Activated CD8-positive, alpha-beta memory T cell treated with anti-CD3 and anti-CD28 coated beads, Interleukin-2, amount 10 ng/mL, durations not matched to agents 7 days and 5 days (primary cell): ENCODE data around the gene RASA4B. TPM values are rescaled to one million over a fixed set of nuclear protein-coding genes. Genes with fewer than 3 reads are reported as not detected.
"Not testable (repeated sequence)": the region's sequence is repeated elsewhere in the genome, so short reads cannot be mapped to it uniquely, and the experiment has no call there.

Experiments
- ATAC-seq: fragments of 150-1000 bp; cut with Tn5 transposase; one replicate; pipeline ENCODE4 v1.10.0; 2021; ENCODE audit warnings: moderate library complexity
- CTCF ChIA-PET: fragments of 350-600 bp; sonication (Branson Sonifier 250); formaldehyde crosslinking; loops from one replicate; lab custom pipeline; 2021; ENCODE audit warnings: antibody characterized with exemption; lab: Charles Lee
- DNase-seq: peaks from one replicate; pipeline ENCODE4 v3.0.0-alpha.2; 2020
- H3K27ac Mint-ChIP-seq: one replicate; pipeline ENCODE4 v1.8.0; 2021; ENCODE audit warnings: mild to moderate bottlenecking, mixed read lengths
- H3K27me3 Mint-ChIP-seq: one replicate; pipeline ENCODE4 v1.8.0; 2021; ENCODE audit warnings: mixed read lengths
- H3K36me3 Mint-ChIP-seq: one replicate; pipeline ENCODE4 v1.8.0; 2021; ENCODE audit warnings: mild to moderate bottlenecking, mixed read lengths
- H3K4me1 Mint-ChIP-seq: one replicate; pipeline ENCODE4 v1.8.0; 2021; ENCODE audit warnings: mixed read lengths
- H3K4me3 Mint-ChIP-seq: one replicate; pipeline ENCODE4 v1.8.0; 2021; ENCODE audit warnings: mild to moderate bottlenecking, moderate library complexity, mixed read lengths
- H3K9me3 Mint-ChIP-seq: one replicate; pipeline ENCODE4 v1.8.0; 2022; ENCODE audit warnings: low read depth, mixed read lengths
- total RNA-seq, 2 experiments: library from RNA; stranded (reverse); gene quantifications; one replicate each; pipeline ENCODE4 v1.2.3, GENCODE V29; 2021

Gene RASA4B
- 10 to 100 TPM; 14.8 to 16.7 TPM for total RNA-seq

DNA sequence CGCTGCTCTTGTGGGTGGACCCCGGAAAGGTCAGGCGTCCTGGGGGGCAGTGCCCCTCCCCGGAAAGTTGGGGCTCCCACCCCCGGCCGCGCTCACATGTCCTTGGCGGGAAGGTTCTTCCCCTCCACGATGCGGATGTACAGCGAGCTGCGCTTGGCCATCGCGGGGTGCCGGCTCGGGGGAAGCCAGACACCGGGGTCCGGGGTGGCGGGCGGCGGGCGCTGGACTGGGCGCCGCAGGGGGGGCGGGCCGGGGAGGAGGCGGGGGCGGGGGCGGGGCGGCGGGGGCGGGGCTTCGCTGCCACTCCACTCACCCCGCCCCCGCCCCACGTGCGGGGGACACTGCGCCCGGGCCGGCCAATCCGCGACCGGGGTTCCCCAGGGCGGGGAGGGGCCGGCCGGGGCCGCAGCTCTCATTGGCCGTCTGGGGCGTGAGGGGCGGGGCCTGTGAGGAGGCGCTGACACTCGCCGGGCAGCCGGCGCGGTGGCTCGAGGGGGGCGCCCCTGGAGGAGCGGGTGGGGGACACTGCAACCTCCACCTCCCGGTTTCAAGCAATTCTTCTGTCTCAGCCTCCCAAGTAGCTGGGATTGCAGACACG lies at the start of gene RASA4B:
TSS of gene RASA4B (minus strand) at position 228 of the 598 bp plus-strand sequence. CDS start at position 161, 67 bp downstream.
- not testable (repeated sequence) for H3K27me3 Mint-ChIP-seq, H3K27ac Mint-ChIP-seq

DNA sequence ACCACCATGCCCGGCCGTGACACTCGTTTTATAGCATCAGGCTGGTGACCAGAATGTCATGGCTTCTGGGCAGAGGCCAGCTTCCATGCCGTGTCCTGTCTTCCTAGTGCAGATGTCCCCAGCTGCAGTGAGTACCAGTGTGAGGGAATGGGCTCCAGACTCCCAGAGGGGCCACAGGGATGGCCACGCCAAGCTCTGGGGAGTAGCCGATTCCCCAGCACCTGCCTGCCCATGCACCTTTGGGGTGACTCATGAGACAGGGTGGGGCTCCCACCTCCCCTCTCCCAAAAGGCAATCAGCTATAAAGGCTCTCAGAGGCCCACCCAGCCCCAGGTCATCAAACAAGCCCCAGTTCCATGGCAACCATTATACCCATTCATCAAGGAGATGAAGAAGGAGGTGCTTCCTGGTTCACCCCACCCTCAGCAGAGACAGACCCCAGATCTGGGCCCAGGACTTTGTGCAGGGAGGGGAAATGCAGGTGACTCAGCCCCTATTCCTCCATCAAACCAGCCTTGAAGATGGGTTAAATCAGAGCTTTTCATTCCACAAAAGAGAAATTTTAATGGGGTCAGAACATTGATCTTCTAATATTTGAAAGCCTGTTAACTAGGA lies 33.3 kb upstream of the RASA4B start, which contains the start of gene SPDYE2:
TSS of gene SPDYE2 (plus strand) at position 419 of the 615 bp plus-strand sequence. CDS start 2,030 bp downstream, outside the sequence.
- not testable (repeated sequence) for DNase-seq, H3K36me3 Mint-ChIP-seq, H3K4me3 Mint-ChIP-seq

More for the DNA sequence above, at the start of gene RASA4B:
- H3K4me1 Mint-ChIP-seq, H3K9me3 Mint-ChIP-seq, DNase-seq, H3K4me3 Mint-ChIP-seq, H3K36me3 Mint-ChIP-seq, CTCF ChIA-PET: not testable (repeated sequence)
- peak; percentile 100 for ATAC-seq

GRCh38 chr7:102546353-102546752 lies 28.8 kb upstream of the RASA4B start:
- H3K36me3 Mint-ChIP-seq, H3K27me3 Mint-ChIP-seq, H3K27ac Mint-ChIP-seq, H3K4me1 Mint-ChIP-seq, ATAC-seq, CTCF ChIA-PET, H3K4me3 Mint-ChIP-seq, DNase-seq, H3K9me3 Mint-ChIP-seq: not testable (repeated sequence)

More for the DNA sequence above, 33.3 kb upstream of the RASA4B start, which contains the start of gene SPDYE2:
- CTCF ChIA-PET, H3K27ac Mint-ChIP-seq, H3K9me3 Mint-ChIP-seq, H3K27me3 Mint-ChIP-seq, ATAC-seq, H3K4me1 Mint-ChIP-seq: not testable (repeated sequence)

GRCh38 chr7:102545288-102545687 lies 27.7 kb upstream of the RASA4B start:
- H3K4me1 Mint-ChIP-seq, H3K27me3 Mint-ChIP-seq, H3K9me3 Mint-ChIP-seq, DNase-seq, H3K36me3 Mint-ChIP-seq, ATAC-seq, H3K4me3 Mint-ChIP-seq, H3K27ac Mint-ChIP-seq, CTCF ChIA-PET: not testable (repeated sequence)

GRCh38 chr7:102544372-102544771 lies 26.8 kb upstream of the RASA4B start:
- CTCF ChIA-PET, H3K27ac Mint-ChIP-seq, H3K9me3 Mint-ChIP-seq, H3K27me3 Mint-ChIP-seq, DNase-seq, H3K36me3 Mint-ChIP-seq, ATAC-seq, H3K4me3 Mint-ChIP-seq, H3K4me1 Mint-ChIP-seq: not testable (repeated sequence)

DNA sequence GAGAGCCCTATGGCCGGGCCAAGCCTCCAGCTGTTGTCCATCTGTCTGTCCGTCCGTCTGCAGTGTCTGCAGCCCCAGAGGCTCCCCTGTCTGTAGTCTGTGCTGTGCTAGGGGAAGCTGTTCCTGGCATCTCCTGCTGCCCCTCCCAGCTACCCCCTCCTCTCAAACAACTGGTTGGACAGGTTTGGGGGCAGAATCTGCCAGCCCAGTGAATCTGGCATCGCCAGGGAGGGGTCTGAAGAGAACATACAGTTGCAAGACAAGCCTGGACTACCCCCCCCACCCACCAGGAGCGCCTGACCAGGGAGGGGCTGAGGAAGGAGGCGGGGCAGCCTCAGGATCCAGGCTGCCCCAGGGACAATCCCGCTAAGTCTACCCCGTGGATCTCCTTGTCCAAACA lies 26.0 kb upstream of the RASA4B start, which contains the start of gene UPK3BL2:
TSS of gene UPK3BL2 (minus strand) at position 101 of the 400 bp plus-strand sequence. CDS start at position 41, 60 bp downstream.
- DNase-seq, H3K27ac Mint-ChIP-seq, CTCF ChIA-PET, H3K9me3 Mint-ChIP-seq, H3K27me3 Mint-ChIP-seq, ATAC-seq, H3K36me3 Mint-ChIP-seq, H3K4me1 Mint-ChIP-seq, H3K4me3 Mint-ChIP-seq: not testable (repeated sequence)

DNA sequence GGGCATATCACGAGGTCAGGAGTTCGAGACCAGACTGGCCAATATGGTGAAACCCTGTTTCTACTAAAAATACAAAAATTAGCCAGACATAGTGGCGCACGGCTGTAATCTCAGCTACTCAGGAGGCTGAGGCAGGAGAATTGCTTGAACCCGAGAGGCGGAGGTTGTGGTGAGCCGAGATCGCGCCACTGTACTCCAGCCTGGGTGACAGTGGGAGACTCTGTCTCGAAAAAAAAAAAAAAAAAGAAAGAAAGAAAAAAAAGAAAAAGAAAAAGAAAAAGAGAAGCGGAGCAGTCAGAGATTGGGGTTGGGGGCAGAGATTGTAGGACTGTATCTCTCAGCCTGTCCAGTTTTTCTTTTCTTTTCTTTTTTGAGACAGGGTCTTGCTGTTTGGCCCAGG lies 25.2 kb upstream of the RASA4B start:
- H3K4me3 Mint-ChIP-seq, H3K36me3 Mint-ChIP-seq, DNase-seq, H3K9me3 Mint-ChIP-seq, H3K27me3 Mint-ChIP-seq, H3K27ac Mint-ChIP-seq, CTCF ChIA-PET, H3K4me1 Mint-ChIP-seq, ATAC-seq: not testable (repeated sequence)

- ATAC-seq, H3K4me1 Mint-ChIP-seq, H3K9me3 Mint-ChIP-seq, DNase-seq, CTCF ChIA-PET, H3K4me3 Mint-ChIP-seq, H3K36me3 Mint-ChIP-seq, H3K27ac Mint-ChIP-seq, H3K27me3 Mint-ChIP-seq: not testable (repeated sequence)
Measured at GRCh38 chr7:102542083-102542482, 24.5 kb upstream of the RASA4B start.

DNA sequence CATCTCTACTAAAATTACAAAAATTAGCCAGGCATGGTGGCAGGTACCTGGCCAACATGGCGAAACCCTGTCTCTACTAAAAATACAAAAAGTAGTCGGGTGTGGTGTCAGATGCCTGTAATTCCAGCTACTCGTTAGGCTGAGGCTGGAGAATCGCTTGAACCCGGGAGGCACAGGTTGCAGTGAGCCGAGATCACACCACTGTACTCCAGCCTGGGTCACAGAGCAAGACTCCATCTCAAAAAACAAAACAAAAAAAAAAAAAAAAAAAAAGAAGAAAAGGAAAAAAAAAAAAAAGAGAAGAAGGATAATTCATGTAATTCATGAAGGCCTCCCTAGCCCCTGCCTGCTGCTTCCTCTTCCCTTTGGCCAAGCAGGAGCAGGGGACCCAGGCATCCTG lies 23.0 kb upstream of the RASA4B start:
- ATAC-seq, H3K4me1 Mint-ChIP-seq, DNase-seq, H3K4me3 Mint-ChIP-seq, H3K36me3 Mint-ChIP-seq, H3K9me3 Mint-ChIP-seq, H3K27me3 Mint-ChIP-seq, CTCF ChIA-PET, H3K27ac Mint-ChIP-seq: not testable (repeated sequence)

- DNase-seq, H3K36me3 Mint-ChIP-seq, ATAC-seq, H3K27ac Mint-ChIP-seq, H3K27me3 Mint-ChIP-seq, CTCF ChIA-PET, H3K4me1 Mint-ChIP-seq, H3K9me3 Mint-ChIP-seq, H3K4me3 Mint-ChIP-seq: not testable (repeated sequence)
Measured at GRCh38 chr7:102535062-102535615, 17.6 kb upstream of the RASA4B start.

DNA sequence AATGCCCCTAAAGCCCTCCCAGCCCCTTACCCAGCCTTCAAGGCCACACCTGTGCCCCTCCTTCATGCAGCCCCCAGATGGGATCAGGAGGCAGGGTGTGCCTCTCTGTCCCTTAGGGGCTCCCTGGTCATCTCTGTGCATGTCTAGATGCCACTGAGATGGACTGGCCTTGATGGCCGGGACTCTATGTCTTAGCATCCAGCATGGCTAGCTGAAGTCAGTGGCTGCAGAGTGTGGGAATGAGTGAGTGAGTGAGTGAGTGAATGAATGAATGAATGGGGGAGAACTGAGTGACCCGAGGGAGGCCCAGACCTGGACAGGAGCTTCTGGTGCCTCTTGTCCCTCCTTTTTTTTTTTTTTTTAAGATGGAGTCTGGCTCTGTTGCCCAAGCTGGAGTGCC lies 14.6 kb upstream of the RASA4B start:
- H3K27me3 Mint-ChIP-seq, ATAC-seq, H3K27ac Mint-ChIP-seq, CTCF ChIA-PET, H3K4me1 Mint-ChIP-seq, DNase-seq, H3K9me3 Mint-ChIP-seq, H3K36me3 Mint-ChIP-seq, H3K4me3 Mint-ChIP-seq: not testable (repeated sequence)

- H3K9me3 Mint-ChIP-seq, H3K27me3 Mint-ChIP-seq, H3K36me3 Mint-ChIP-seq, CTCF ChIA-PET, H3K4me1 Mint-ChIP-seq, ATAC-seq, DNase-seq, H3K27ac Mint-ChIP-seq, H3K4me3 Mint-ChIP-seq: not testable (repeated sequence)
Measured at GRCh38 chr7:102531583-102531982, 14.0 kb upstream of the RASA4B start.

DNA sequence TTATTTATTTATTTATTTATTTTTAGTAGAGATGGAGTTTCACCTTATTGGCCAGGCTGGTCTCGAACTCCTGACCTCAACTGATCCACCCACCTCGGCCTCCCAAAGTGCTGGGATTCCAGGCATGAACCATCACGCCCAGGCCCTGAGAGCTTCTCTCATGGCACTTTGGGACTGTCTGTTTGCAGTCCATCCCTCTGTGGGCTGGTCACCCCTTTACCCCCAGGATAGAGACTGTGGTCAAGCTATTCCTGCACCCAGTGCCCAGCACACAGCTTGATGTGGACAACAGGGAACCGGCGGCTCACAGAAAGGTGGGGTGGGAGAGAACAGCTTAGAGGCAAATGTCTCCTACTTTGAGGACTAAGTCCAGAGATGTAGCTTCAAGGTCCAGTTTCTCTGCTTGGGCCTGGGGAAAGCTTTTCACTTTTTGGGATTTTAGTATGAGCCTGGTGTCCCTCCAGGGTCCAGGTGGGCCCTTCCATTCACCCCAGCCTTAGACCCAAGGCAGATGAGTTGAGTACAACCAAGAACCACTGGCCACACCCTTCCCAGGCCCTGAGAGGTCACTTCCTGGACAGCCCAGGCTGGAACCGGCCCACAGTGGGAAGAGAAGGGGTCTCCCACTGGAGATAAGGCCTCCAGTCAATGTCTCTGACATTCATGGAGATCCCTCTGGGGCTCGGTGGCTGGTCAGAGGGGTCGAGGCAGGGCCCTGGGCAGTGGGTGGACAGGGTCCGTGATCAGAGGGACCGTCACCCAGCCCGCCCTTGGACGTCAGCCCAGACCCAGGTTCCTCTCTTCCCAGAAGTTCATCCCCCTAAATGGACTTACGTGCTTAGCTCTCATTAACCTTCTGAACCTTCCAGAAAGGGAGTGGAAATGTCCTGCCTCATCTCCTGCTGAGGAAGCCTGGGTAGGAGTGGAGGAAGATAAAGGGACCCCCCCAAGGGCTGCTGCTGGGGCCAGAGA lies 10.5 kb upstream of the RASA4B start:
- H3K4me1 Mint-ChIP-seq, H3K36me3 Mint-ChIP-seq, H3K27me3 Mint-ChIP-seq, H3K9me3 Mint-ChIP-seq, ATAC-seq, DNase-seq, H3K4me3 Mint-ChIP-seq, H3K27ac Mint-ChIP-seq, CTCF ChIA-PET: not testable (repeated sequence)
